ENCODE data around the gene C10orf88. TPM values are rescaled to one million over a fixed set of nuclear protein-coding genes. Genes with fewer than 3 reads are reported as not detected.

C10orf88 gene
- total and polyA plus RNA-seq, 2 of the 8 experiments (the other 6 are each of a cell fraction or from before 2014, with no cell fraction given), result 3.2 to 11.0 TPM

DNA sequence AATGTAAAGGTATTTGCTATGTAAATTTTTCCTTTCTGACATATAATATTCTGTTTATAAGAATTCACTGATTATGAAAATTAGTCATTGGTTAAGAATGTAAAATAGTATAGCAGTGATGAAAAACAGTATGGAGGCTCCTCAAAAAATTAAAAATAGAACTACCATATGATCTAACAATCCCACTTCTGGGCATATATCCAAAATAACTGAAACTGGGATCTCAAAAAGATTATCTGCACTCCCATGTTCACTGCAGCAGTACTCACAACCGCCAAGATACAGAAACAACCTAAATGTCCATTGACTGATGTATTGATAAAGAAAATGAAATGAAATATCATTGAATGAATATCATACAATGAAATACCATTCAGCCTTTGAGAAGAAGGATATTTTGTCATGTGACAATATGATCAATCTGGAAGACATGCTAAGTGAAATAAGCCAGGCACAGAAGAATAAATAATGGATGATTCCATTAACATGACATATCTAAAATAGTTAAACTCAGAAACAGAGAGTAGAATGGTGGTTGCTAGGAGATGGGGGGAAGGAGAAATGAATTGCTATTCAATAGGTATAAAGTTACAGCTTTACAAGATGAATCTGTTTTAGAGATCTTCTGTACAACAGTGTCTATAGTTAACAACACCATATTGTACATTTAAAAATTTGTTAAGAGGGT, 14.0 kb downstream of the C10orf88 start (continued):
- TF ChIP-seq NANOG (IDR thresholded peaks at IDR 0.05; ENCODE audit: insufficient read depth, low read depth, low read length, poor library complexity, severe bottlenecking), result no peak
